ENCODE measurements around the gene HDDC3.

HDDC3 gene

GRCh38 chr15:90960298-90961091, 28.1 kb upstream of the HDDC3 start:
- H3K27me3 ChIP-seq (ENCODE audit: control insufficient read depth in 1 of 2, insufficient read depth in 2 of 2, low read length in 2 of 2), result no peaks in the 10 kb centered on the region
- peak overlapping the region in 1 of 2 donors; percentile 35 for H3K4me3 ChIP-seq (ENCODE audit: low read length in 2 of 2)
- H3K9me3 ChIP-seq (ENCODE audit: control insufficient read depth in 2 of 2, low read length in 2 of 2), result no peaks in the 10 kb centered on the region
- H3K27ac ChIP-seq (ENCODE audit: low read length), result peak overlapping the region; percentile 78
- peaks cover 49% of the 10 kb centered on the region for H3K4me1 ChIP-seq (ENCODE audit: control insufficient read depth, insufficient read depth, low read length)
- H3K36me3 ChIP-seq (ENCODE audit: control insufficient read depth in 2 of 2, insufficient read depth in 2 of 2, low read length in 2 of 2), result peaks cover 20% of the 10 kb centered on the region in 2 donors
- peak overlapping the region in 1 of 2 donors; percentile 42 for H3K9ac ChIP-seq (ENCODE audit: low read length in 2 of 2)

- no peaks in the 10 kb centered on the region for H3K27me3 ChIP-seq (ENCODE audit: control insufficient read depth in 1 of 2, insufficient read depth in 2 of 2, low read length in 2 of 2)
- peaks cover 18 to 20% of the 10 kb centered on the region in 2 donors for H3K36me3 ChIP-seq (ENCODE audit: control insufficient read depth in 2 of 2, insufficient read depth in 2 of 2, low read length in 2 of 2)
- no peaks in the 10 kb centered on the region for H3K9me3 ChIP-seq (ENCODE audit: control insufficient read depth in 2 of 2, low read length in 2 of 2)
- H3K9ac ChIP-seq (ENCODE audit: low read length in 2 of 2), result peak overlapping the region in 1 of 2 donors; percentile 21
- H3K4me3 ChIP-seq (ENCODE audit: low read length in 2 of 2), result peak overlapping the region in 1 of 2 donors; percentile 35
- H3K27ac ChIP-seq (ENCODE audit: low read length), result peak overlapping the region; percentile 78
- H3K4me1 ChIP-seq (ENCODE audit: control insufficient read depth, insufficient read depth, low read length), result peaks cover 51% of the 10 kb centered on the region
Observed at GRCh38 chr15:90959894-90960293, 27.5 kb upstream of the HDDC3 start.

- H3K27ac ChIP-seq (ENCODE audit: low read length), result peak overlapping the region; percentile 78
- H3K36me3 ChIP-seq (ENCODE audit: control insufficient read depth in 2 of 2, insufficient read depth in 2 of 2, low read length in 2 of 2), result peaks cover 18 to 20% of the 10 kb centered on the region in 2 donors
- no peaks in the 10 kb centered on the region for H3K27me3 ChIP-seq (ENCODE audit: control insufficient read depth in 1 of 2, insufficient read depth in 2 of 2, low read length in 2 of 2)
- peaks cover 52% of the 10 kb centered on the region for H3K4me1 ChIP-seq (ENCODE audit: control insufficient read depth, insufficient read depth, low read length)
- no peaks in the 10 kb centered on the region for H3K9me3 ChIP-seq (ENCODE audit: control insufficient read depth in 2 of 2, low read length in 2 of 2)
- no peak overlapping the region for H3K4me3 ChIP-seq (ENCODE audit: low read length in 2 of 2)
- peak overlapping the region in 1 of 2 donors; percentile 21 for H3K9ac ChIP-seq (ENCODE audit: low read length in 2 of 2)
Observed at GRCh38 chr15:90959028-90959595, 26.8 kb upstream of the HDDC3 start.

GRCh38 chr15:90957791-90958190, 25.4 kb upstream of the HDDC3 start:
- H3K27ac ChIP-seq (ENCODE audit: low read length), result peak overlapping the region; percentile 37
- peak overlapping the region; percentile 64 to 80 for H3K4me3 ChIP-seq (ENCODE audit: low read length in 2 of 2)
- peak overlapping the region; percentile 72 to 75 for H3K9ac ChIP-seq (ENCODE audit: low read length in 2 of 2)
- H3K4me1 ChIP-seq (ENCODE audit: control insufficient read depth, insufficient read depth, low read length), result peaks cover 52% of the 10 kb centered on the region
- H3K36me3 ChIP-seq (ENCODE audit: control insufficient read depth in 2 of 2, insufficient read depth in 2 of 2, low read length in 2 of 2), result peaks cover 26 to 27% of the 10 kb centered on the region in 2 donors
- H3K9me3 ChIP-seq (ENCODE audit: control insufficient read depth in 2 of 2, low read length in 2 of 2), result no peaks in the 10 kb centered on the region
- H3K27me3 ChIP-seq (ENCODE audit: control insufficient read depth in 1 of 2, insufficient read depth in 2 of 2, low read length in 2 of 2), result no peaks in the 10 kb centered on the region

GRCh38 chr15:90957031-90957790, 24.9 kb upstream of the HDDC3 start:
- Histone ChIP-seq H3K27me3 (ENCODE audit: control insufficient read depth in 1 of 2, insufficient read depth in 2 of 2, low read length in 2 of 2) (no peaks in the 10 kb centered on the region), H3K9ac (ENCODE audit: low read length in 2 of 2) (peak overlapping the region; percentile 72 to 75), H3K27ac (ENCODE audit: low read length) (peak overlapping the region; percentile 37), H3K36me3 (ENCODE audit: control insufficient read depth in 2 of 2, insufficient read depth in 2 of 2, low read length in 2 of 2) (peaks cover 26% of the 10 kb centered on the region in 2 donors), H3K9me3 (ENCODE audit: control insufficient read depth in 2 of 2, low read length in 2 of 2) (no peaks in the 10 kb centered on the region), H3K4me3 (ENCODE audit: low read length in 2 of 2) (peak overlapping the region; percentile 64 to 80), H3K4me1 (ENCODE audit: control insufficient read depth, insufficient read depth, low read length) (peaks cover 52% of the 10 kb centered on the region)

- peak overlapping the region; percentile 37 for H3K27ac ChIP-seq (ENCODE audit: low read length)
- H3K36me3 ChIP-seq (ENCODE audit: control insufficient read depth in 2 of 2, insufficient read depth in 2 of 2, low read length in 2 of 2), result peaks cover 18 to 25% of the 10 kb centered on the region in 2 donors
- peaks cover 52% of the 10 kb centered on the region for H3K4me1 ChIP-seq (ENCODE audit: control insufficient read depth, insufficient read depth, low read length)
- H3K9me3 ChIP-seq (ENCODE audit: control insufficient read depth in 2 of 2, low read length in 2 of 2), result no peaks in the 10 kb centered on the region
- no peaks in the 10 kb centered on the region for H3K27me3 ChIP-seq (ENCODE audit: control insufficient read depth in 1 of 2, insufficient read depth in 2 of 2, low read length in 2 of 2)
- peak overlapping the region; percentile 62 to 75 for H3K9ac ChIP-seq (ENCODE audit: low read length in 2 of 2)
- peak overlapping the region; percentile 64 to 80 for H3K4me3 ChIP-seq (ENCODE audit: low read length in 2 of 2)
Observed at GRCh38 chr15:90956274-90957030, 24.1 kb upstream of the HDDC3 start.

- Histone ChIP-seq H3K27ac (ENCODE audit: low read length) (no peak overlapping the region), H3K36me3 (ENCODE audit: control insufficient read depth in 2 of 2, insufficient read depth in 2 of 2, low read length in 2 of 2) (peaks cover 14 to 22% of the 10 kb centered on the region in 2 donors), H3K4me1 (ENCODE audit: control insufficient read depth, insufficient read depth, low read length) (peaks cover 46% of the 10 kb centered on the region), H3K9me3 (ENCODE audit: control insufficient read depth in 2 of 2, low read length in 2 of 2) (no peaks in the 10 kb centered on the region), H3K27me3 (ENCODE audit: control insufficient read depth in 1 of 2, insufficient read depth in 2 of 2, low read length in 2 of 2) (no peaks in the 10 kb centered on the region), H3K4me3 (ENCODE audit: low read length in 2 of 2) (peak overlapping the region in 1 of 2 donors; percentile 92), H3K9ac (ENCODE audit: low read length in 2 of 2) (peak overlapping the region in 1 of 2 donors; percentile 75)
Observed at GRCh38 chr15:90955624-90956273, 23.4 kb upstream of the HDDC3 start.

GRCh38 chr15:90954712-90955623, 22.6 kb upstream of the HDDC3 start, which contains the start of gene RCCD1:
RCCD1 (plus strand) TSS chr15:90954884; CDS start chr15:90956735, 1,851 bp downstream.
- Histone ChIP-seq H3K4me1 (ENCODE audit: control insufficient read depth, insufficient read depth, low read length) (peaks cover 38% of the 10 kb centered on the region), H3K9ac (ENCODE audit: low read length in 2 of 2) (peak within 1 kb of the TSS; percentile 93 to 94), H3K27me3 (ENCODE audit: control insufficient read depth in 1 of 2, insufficient read depth in 2 of 2, low read length in 2 of 2) (no peaks in the 10 kb centered on the region), H3K9me3 (ENCODE audit: control insufficient read depth in 2 of 2, low read length in 2 of 2) (no peaks in the 10 kb centered on the region), H3K27ac (ENCODE audit: low read length) (peak within 1 kb of the TSS; percentile 90), H3K4me3 (ENCODE audit: low read length in 2 of 2) (peak within 1 kb of the TSS; percentile 89 to 92), H3K36me3 (ENCODE audit: control insufficient read depth in 2 of 2, insufficient read depth in 2 of 2, low read length in 2 of 2) (peaks cover 22 to 29% of the 10 kb centered on the region in 2 donors)

All from stomach smooth muscle (tissue), 2 donors.